Stimulated activated naive CD4-positive, alpha-beta T cell (primary cell): ENCODE results near the gene CHSY3.

Experiments
- DNase-seq, 6 experiments: peaks; one replicate each; lab custom pipeline; 2025; lab: John Stamatoyannopoulos, UW

The CHSY3 gene

GRCh38 chr5:130096483-130096882 is 192.2 kb downstream of the CHSY3 start:
- no peak for DNase-seq

GRCh38 chr5:130099008-130099407 is 194.7 kb downstream of the CHSY3 start:
- DNase-seq, result no peak

DNA sequence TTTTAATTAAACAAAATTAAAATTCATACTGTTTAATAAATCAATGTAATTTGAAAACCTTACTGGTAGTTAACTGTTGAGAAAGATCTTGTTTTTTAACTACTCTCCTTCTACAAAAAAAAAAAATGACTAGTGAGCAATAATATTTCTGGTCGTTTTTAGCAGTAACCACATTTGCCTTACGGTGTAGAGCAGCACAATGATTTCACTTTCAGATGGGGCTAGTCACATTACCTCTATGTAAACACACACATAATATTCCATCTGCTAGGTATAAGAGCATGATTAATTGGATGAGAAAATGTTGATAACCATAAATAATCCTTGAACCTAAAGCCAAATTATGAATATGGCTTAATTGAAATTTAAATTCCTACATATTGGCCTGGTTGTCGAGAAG is 198.1 kb downstream of the CHSY3 start:
- no peak for DNase-seq

GRCh38 chr5:130102960-130103359 is 198.7 kb downstream of the CHSY3 start:
- no peak for DNase-seq

GRCh38 chr5:130104895-130105688 is 200.8 kb downstream of the CHSY3 start:
- no peak for DNase-seq

DNA sequence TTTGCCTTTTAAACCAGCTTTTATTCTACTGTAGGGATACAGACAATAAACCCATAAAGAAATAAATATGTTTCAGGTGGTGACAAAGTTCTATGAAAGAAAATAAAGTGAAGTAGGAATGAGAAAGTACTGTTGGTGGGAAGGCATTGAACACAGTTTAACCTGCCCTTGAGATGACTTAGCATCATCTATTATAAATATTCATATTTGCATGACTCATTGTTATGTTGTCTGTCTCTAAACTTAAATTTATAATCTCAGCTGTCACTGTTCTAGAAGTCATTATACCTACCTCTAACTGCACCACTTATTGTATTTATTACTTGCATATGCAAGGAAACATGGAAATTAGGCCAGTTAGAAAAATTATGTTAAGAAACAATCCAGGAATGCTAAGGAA is 202.2 kb downstream of the CHSY3 start:
- no peak for DNase-seq

DNA sequence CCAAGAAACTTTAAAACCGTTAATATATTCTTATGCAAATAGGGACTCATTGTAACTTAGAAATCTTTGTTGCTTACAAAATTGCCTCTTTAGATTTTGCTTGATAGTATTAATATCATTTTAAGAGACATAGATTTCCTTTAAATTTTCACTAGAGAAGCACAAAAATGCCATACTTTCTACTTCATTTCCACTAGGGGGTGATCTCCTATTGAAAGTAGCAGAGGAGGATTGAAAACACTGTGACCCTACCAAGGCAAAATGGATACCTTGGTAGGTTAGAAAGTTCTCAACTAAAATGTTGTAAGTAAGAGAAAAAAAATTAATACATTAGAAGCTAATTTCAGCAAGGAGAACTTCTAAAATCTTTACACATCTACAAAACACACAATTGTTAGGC is 204.9 kb downstream of the CHSY3 start:
- DNase-seq, result peak in 2 of 6 experiments; percentile 7 to 12

DNA sequence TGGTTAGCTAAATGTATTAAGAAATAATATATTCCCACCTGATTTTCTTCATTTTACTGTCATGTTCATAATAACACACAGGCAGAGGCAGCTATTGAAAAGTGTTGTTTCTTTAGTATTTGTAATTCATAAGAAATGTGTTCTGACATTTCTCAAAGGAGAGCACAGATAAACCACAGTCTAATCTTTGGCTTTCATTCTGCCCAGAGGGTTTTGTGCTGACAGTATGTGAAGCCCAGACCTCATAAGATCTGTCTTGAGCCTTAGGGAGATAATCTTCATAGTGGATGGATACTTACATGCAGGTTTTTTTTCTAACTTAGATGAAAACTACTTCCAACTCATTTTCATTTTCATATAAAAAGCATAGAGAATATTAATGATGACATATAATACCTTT is 206.1 kb downstream of the CHSY3 start:
- DNase-seq, result no peak

DNA sequence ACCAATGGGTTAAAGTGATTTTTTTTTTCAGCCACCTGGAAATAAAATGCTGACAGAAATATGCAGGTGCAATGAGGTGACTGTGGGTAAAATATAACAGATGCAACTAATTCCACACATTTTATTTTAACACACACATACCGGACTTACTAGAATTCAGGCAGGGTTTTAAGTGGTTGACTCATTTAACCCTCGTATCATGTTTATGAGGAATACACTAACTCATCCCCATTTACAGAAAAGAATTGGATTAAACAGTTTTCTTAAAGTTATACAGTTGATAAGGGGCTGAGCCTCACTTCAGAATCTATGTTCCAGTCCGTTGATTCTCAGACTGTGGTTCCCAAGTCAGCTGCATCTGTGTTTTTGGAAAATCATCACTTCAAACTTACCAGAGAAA is 207.5 kb downstream of the CHSY3 start:
- no peak for DNase-seq

GRCh38 chr5:130112246-130112645 is 208.0 kb downstream of the CHSY3 start:
- DNase-seq, result no peak

DNA sequence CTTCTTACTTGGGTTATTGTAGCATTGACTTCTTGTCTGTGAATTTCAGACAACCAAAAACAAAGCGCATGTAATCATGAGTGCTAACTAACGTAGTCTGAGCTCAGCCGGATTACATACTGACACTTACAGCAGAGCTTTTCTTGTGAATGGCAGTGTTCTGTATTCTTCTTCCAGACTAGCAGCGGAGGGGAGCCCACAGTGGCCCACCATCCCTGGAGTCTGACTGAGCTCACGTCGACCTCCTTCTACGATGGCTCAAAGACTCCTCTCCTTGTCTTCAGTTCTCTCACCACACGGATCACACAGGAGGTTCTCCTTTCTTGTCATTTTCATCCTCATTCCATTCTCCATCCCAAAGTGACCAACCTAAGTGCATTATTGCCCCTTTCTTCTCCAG is 211.4 kb downstream of the CHSY3 start:
- DNase-seq, result no peak

GRCh38 chr5:130116462-130116861 is 212.2 kb downstream of the CHSY3 start:
- DNase-seq, result no peak

DNA sequence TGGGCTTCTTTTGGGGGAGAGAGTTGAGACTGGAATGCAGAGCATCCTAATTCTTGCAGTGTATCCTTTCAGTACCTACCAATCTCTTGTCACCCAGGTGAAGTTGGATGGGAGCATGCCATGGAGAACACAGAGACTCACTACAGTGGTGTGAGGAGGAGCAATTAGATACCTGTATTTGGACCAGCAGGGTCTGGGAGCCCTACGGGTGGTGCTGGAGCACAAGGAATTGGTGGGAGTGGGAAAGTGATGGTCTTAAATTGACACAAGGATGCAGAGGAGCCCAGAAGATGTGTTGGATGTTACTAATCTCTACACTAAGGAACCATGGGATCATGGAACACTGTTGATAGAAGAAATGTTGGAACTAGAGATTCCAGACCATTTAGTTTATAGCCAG is 212.7 kb downstream of the CHSY3 start:
- no peak for DNase-seq

- DNase-seq, result no peak
Measured at GRCh38 chr5:130126746-130127145, 222.5 kb downstream of the CHSY3 start.

DNA sequence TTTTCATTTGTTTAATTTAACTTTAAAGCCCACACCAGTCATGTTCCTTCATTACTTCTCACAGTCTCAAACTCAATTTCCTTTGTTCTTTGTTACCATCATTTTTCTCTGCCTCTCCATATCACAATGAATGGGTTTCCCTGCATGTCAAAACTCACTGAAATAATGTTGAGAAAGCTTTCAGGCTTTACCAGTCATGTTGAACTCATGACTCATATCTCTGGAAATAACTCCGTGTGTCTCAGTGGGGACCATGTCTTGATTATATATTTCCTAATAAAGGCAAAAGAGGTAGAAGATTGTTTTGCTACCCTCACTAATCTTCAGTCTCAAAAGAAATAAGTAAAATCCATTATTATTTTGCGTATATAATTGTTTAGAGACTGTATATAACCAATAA is 231.2 kb downstream of the CHSY3 start:
- no peak for DNase-seq

GRCh38 chr5:130136300-130136699 is 232.0 kb downstream of the CHSY3 start:
- no peak for DNase-seq

DNA sequence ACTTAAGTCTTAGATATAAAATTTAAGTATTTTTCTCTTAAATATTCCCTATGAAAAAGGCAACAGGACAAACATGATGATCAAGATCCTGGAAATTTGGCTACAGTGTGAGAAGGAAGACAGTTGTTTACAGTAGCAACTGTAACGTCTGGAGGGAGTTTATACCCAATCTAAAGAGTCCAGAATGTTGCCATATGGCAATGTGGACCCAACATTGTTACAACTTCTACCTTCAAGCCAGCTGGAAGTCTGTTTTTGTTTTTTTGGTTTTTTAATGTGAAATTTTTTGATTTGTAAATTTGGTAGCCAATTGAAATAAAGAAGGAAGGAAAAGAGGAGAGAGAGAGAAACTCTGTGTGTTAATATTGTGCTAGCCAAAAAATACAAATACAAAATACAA is 233.4 kb downstream of the CHSY3 start:
- no peak for DNase-seq

- DNase-seq, result no peak
Measured at GRCh38 chr5:130138406-130139045, 234.3 kb downstream of the CHSY3 start.

GRCh38 chr5:130141659-130142320 is 237.5 kb downstream of the CHSY3 start:
- DNase-seq, result no peak

GRCh38 chr5:130151239-130151638 is 247.0 kb downstream of the CHSY3 start:
- DNase-seq, result no peak

DNA sequence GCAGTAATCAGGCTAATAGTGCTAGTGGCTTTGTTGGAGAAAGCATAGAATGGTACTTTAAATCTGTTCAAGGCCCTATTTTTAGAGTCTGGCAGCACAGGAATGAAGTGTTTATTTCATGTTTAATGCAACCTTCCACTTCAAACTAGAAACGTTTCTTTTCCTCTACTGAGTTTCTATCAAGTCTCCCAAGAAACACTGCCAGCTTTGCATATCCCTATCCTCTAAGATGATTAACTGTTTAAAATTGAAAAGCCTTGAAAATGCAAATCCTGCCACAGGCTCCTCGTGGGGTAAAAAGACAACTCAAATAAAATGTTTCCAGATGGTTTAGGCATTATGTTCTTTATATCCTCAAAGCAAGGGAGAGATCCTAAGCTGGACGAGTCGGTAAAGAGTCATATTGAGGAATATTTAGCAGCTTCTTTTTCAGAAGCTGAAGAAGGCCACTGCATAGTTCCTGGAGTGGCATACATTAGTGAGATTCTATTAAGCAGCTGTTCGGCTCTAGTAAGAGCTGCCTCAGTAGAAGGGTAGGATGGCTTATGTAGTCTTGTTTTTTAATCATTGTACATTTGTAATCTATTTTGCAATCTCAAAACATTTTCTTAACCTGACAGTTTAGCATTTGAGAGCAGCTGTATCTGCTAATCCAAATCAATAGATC is 251.2 kb downstream of the CHSY3 start:
- no peak for DNase-seq

DNA sequence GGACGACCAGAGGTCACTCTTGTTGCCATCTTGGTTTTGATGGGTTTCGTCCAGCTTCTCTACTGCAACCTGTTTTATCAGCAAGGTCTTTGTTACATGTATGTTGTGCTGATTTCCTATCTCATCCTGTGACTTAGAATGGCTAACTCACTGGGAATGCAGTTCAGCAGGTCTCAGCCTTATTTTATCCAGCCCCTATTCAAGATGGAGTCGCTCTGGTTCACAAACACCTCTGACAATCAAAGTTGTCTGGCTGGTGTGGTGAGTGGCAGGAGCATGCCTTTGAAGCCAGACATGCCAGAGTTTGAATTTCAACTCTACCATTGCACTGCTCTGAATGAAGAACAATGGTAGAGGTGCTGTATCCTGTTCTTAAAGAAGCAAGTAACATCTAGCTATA is 253.8 kb downstream of the CHSY3 start:
- no peak for DNase-seq

DNA sequence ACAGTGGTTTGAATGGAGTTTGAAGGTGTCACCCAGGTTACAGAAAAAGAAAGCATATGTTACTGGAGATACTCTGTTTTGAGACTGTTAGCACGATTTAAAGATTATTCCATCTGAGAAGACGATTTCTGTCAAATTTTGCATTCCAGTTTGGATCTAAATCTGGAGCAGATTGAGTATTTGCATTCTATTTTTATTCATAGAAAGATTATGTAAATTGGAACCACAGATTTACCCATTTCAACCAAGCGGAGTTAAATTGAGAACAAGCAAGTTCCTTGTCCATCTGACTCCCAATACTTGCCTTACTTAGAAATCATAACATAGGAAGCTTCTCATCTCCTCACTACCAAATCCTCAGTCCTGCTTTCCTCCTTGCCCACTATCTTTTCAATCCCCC is 255.7 kb downstream of the CHSY3 start:
- DNase-seq, result no peak
